ENCODE measurements around the gene HTRA1. TPM values are rescaled to one million over a fixed set of nuclear protein-coding genes. Genes with fewer than 3 reads are reported as not detected.

Gene HTRA1
- total and polyA plus RNA-seq, 2 of the 4 experiments (the other 2 are of a cell fraction) = 28.5 to 108 TPM

GRCh38 chr10:122427280-122427679 lies 34.1 kb upstream of the HTRA1 start:
- BruUV-seq (replicated peaks) = no TSS peak

More at GRCh38 chr10:122427280-122427679, 34.1 kb upstream of the HTRA1 start:
- no CpG with 5 or more reads among the region's 2 CpGs for WGBS, 2 experiments (ENCODE audit: extremely low coverage in 2 of 2, insufficient read length in 1 of 2)
- Histone ChIP-seq H2BK15ac (ENCODE audit: low read depth, low read length) (no peak overlapping the region), H3K4me1 (ENCODE audit: control insufficient read depth, insufficient read depth, low read length) (no peaks in the 10 kb centered on the region), H4K20me1 (ENCODE audit: insufficient read depth, low read length) (no peaks in the 10 kb centered on the region), H2AK5ac (ENCODE audit: low read depth, low read length) (no peak overlapping the region), H3K4me3 (ENCODE audit: insufficient read depth, low read depth, low read length) (no peak overlapping the region), H3K18ac (ENCODE audit: low read depth, low read length) (no peak overlapping the region), H3K36me3 (ENCODE audit: control insufficient read depth, insufficient read depth, low read length) (peaks cover 8% of the 10 kb centered on the region), H3K79me1 (ENCODE audit: low read depth in 1 of 2, low read length in 2 of 2) (no peaks in the 10 kb centered on the region), H3K27ac (ENCODE audit: insufficient read depth, low read length) (no peak overlapping the region), H2BK120ac (ENCODE audit: low read depth, low read length) (no peak overlapping the region), H2AK9ac (replicated peaks; ENCODE audit: low read depth, low read length, poor library complexity) (no peak overlapping the region), H4K5ac (ENCODE audit: low read depth, low read length) (no peak overlapping the region), H3K9me1 (ENCODE audit: insufficient read depth, low read length) (0 out of 2 replicates have a peak, but pooled peaks cover 2% of the 10 kb centered on the region), H3K14ac (replicated peaks; ENCODE audit: low read depth, low read length) (no peak overlapping the region), H3K9ac (ENCODE audit: low read depth, low read length) (no peak overlapping the region), H3K27me3 (ENCODE audit: control insufficient read depth, insufficient read depth, low read length) (no peaks in the 10 kb centered on the region), H3K9me3 (ENCODE audit: control insufficient read depth, insufficient read depth, low read length) (no peaks in the 10 kb centered on the region), H3K4me2 (ENCODE audit: low read depth, low read length) (no peak overlapping the region), H4K91ac (ENCODE audit: insufficient read depth, low read depth, low read length) (no peak overlapping the region), H2BK5ac (ENCODE audit: low read depth, low read length, poor library complexity, severe bottlenecking) (no peak overlapping the region), H3K56ac (ENCODE audit: extremely low read depth, insufficient read depth, low read length) (no peak overlapping the region), H4K8ac (ENCODE audit: low read depth in 2 of 2, low read length in 2 of 2) (no peak overlapping the region), H2AFZ (replicated peaks; ENCODE audit: low read length, poor library complexity) (no peak overlapping the region), H3K4ac (ENCODE audit: low read depth, low read length) (no peak overlapping the region), H2BK20ac (ENCODE audit: low read depth, low read length) (no peak overlapping the region), H3K23ac (ENCODE audit: low read depth, low read length) (no peak overlapping the region)
- ATAC-seq (ENCODE audit: low read depth) (no peak), DNase-seq (no peak)
- intact Hi-C loops (cut with micrococcal nuclease) = no loop called here
- dilution Hi-C loops (cut with HindIII; ENCODE audit: low sequenced_read_pairs, unreplicated experiment) = no loop called here
- ChIA-PET POLR2A (ENCODE audit: unreplicated experiment) (no interaction called here), CTCF (no interaction called here)
- in situ Hi-C loops (cut with MboI; ENCODE audit: low sequenced_read_pairs) = no loop called here
- TF ChIP-seq CHD1 (IDR thresholded peaks at IDR 0.05; ENCODE audit: low read depth, low read length) (no peak), MAFK (IDR thresholded peaks at IDR 0.05; ENCODE audit: low read depth, low read length) (no peak), POLR2A (IDR thresholded peaks at IDR 0.05; ENCODE audit: low read depth, low read length) (no peak), CEBPB (IDR thresholded peaks at IDR 0.05; ENCODE audit: low read depth, low read length) (no peak), RCOR1 (IDR thresholded peaks at IDR 0.05; ENCODE audit: insufficient replicate concordance, low read length) (no peak), NFE2L2 (IDR thresholded peaks at IDR 0.05; ENCODE audit: low read depth, low read length) (no peak), CTCF (conservative IDR thresholded peaks at IDR 0.05; ENCODE audit: low read depth, low read length) (no peak), RAD21 (IDR thresholded peaks at IDR 0.05; ENCODE audit: low read length) (no peak)

Data from IMR-90 (cell line).